Activated CD4-positive, CD25-positive, alpha-beta regulatory T cell treated with anti-CD3 and anti-CD28 coated beads, Interleukin-2, amount 50 U/mL, for 16 hours (primary cell): ENCODE measurements around the gene BBLN.
A peak's percentile ranks its signal among the peaks of the same experiment; 100 is the strongest.
"Not testable (repeated sequence)": the region's sequence is repeated elsewhere in the genome, so short reads cannot be mapped to it uniquely, and the experiment has no call there.

Experiments used
- DNase-seq: peaks from one replicate; pipeline ENCODE4 v3.0.0-alpha.2; 2020; ENCODE audit warnings: low read depth, low spot score

The BBLN gene

GRCh38 chr9:128159784-128160602 lies at the start of gene BBLN:
BBLN (plus strand) TSS chr9:128160265; CDS start chr9:128160408, 143 bp downstream.
- peak; percentile 81 for DNase-seq

GRCh38 chr9:128111726-128112125 lies 48.3 kb upstream of the BBLN start:
- DNase-seq, result not testable (repeated sequence)

GRCh38 chr9:128113526-128114325 lies 46.3 kb upstream of the BBLN start:
- DNase-seq, result no peak

- no peak for DNase-seq
These were observed 45.5 kb upstream of the BBLN start for GRCh38 chr9:128114326-128115186.

GRCh38 chr9:128115187-128116103 lies 44.6 kb upstream of the BBLN start:
- no peak for DNase-seq

GRCh38 chr9:128116104-128117083 lies 43.7 kb upstream of the BBLN start:
- DNase-seq, result no peak

- DNase-seq, result peak; percentile 96
These were observed 42.2 kb upstream of the BBLN start for GRCh38 chr9:128117613-128118471.

GRCh38 chr9:128118472-128118857 lies 41.6 kb upstream of the BBLN start:
- no peak for DNase-seq

GRCh38 chr9:128118971-128119665 lies 40.9 kb upstream of the BBLN start:
- DNase-seq, result no peak

GRCh38 chr9:128120061-128120740 lies 39.9 kb upstream of the BBLN start:
- DNase-seq, result no peak

GRCh38 chr9:128120741-128121465 lies 39.2 kb upstream of the BBLN start:
- no peak for DNase-seq

- no peak for DNase-seq
These were observed 38.6 kb upstream of the BBLN start for GRCh38 chr9:128121466-128121810.

- no peak for DNase-seq
These were observed 37.9 kb upstream of the BBLN start for GRCh38 chr9:128121924-128122808.

GRCh38 chr9:128122809-128123175 lies 37.3 kb upstream of the BBLN start:
- no peak for DNase-seq

- no peak for DNase-seq
These were observed 36.5 kb upstream of the BBLN start for GRCh38 chr9:128123451-128124080.
